HepG2 (cell line): Measurements from ENCODE around the gene RHBG. TPM values are rescaled to one million over a fixed set of nuclear protein-coding genes. Genes with fewer than 3 reads are reported as not detected.

ENCODE experiments used
- ARID2 ChIP-seq: sonication (generic); formaldehyde crosslinking; IDR thresholded peaks from 2 replicates; pipeline ENCODE4 v1.8.1; 2022; ENCODE audit warnings: mild to moderate bottlenecking, missing genetic modification reagents, borderline replicate concordance
- FOXO1 ChIP-seq: sonication (generic); formaldehyde crosslinking; IDR thresholded peaks from 2 replicates; pipeline ENCODE4 v1.4.0; 2020; ENCODE audit warnings: missing genetic modification reagents
- HIVEP1 ChIP-seq: sonication (generic); formaldehyde crosslinking; IDR thresholded peaks from 2 replicates; pipeline ENCODE4 v1.4.0; 2020; ENCODE audit warnings: mild to moderate bottlenecking, missing genetic modification reagents
- HMGA1 ChIP-seq: sonication (generic); formaldehyde crosslinking; conservative IDR thresholded peaks from 2 replicates; pipeline ENCODE4 v1.4.0; 2020; ENCODE audit warnings: missing genetic modification reagents
- MEIS1 ChIP-seq: sonication (generic); formaldehyde crosslinking; IDR thresholded peaks from 2 replicates; pipeline ENCODE4 v1.9.0; 2021; ENCODE audit warnings: mild to moderate bottlenecking, missing genetic modification reagents, moderate library complexity, borderline replicate concordance
- SKI ChIP-seq: fragments of 450-650 bp; IDR thresholded peaks from one replicate; pipeline ENCODE4 v1.6.1; 2018; ENCODE audit warnings: mild to moderate bottlenecking; ENCODE audit not compliant: partially characterized antibody
- SMC3 ChIP-seq: IDR thresholded peaks from 2 replicates; pipeline ENCODE4 v1.6.1; 2011; ENCODE audit warnings: low read length, improper control_type of control experiment
- TRIM24 ChIP-seq: sonication (generic); formaldehyde crosslinking; IDR thresholded peaks from 2 replicates; pipeline ENCODE4 v1.8.0; 2022; ENCODE audit warnings: mild to moderate bottlenecking, missing genetic modification reagents
- ZFP36L1 ChIP-seq: sonication (generic); formaldehyde crosslinking; IDR thresholded peaks from 2 replicates; pipeline ENCODE4 v1.8.0; 2022; ENCODE audit warnings: mild to moderate bottlenecking, missing genetic modification reagents, moderate library complexity
- ZFP41 ChIP-seq: sonication (generic); formaldehyde crosslinking; IDR thresholded peaks from 2 replicates; pipeline ENCODE4 v1.4.0; 2020; ENCODE audit warnings: mild to moderate bottlenecking, missing genetic modification reagents, borderline replicate concordance
- ZNF12 ChIP-seq: sonication (generic); formaldehyde crosslinking; IDR thresholded peaks from 2 replicates; pipeline ENCODE4 v1.5.0; 2020; ENCODE audit warnings: missing genetic modification reagents
- ZNF235 ChIP-seq: sonication (generic); formaldehyde crosslinking; IDR thresholded peaks from 2 replicates; pipeline ENCODE4 v1.8.1; 2023; ENCODE audit warnings: mild to moderate bottlenecking, missing genetic modification reagents, borderline replicate concordance
- ZNF44 ChIP-seq: sonication (generic); formaldehyde crosslinking; IDR thresholded peaks from 2 replicates; pipeline ENCODE4 v1.5.1; 2020; ENCODE audit warnings: mild to moderate bottlenecking, missing genetic modification reagents
- ZNF451 ChIP-seq: sonication (generic); formaldehyde crosslinking; IDR thresholded peaks from 2 replicates; pipeline ENCODE4 v1.5.0; 2020; ENCODE audit warnings: mild to moderate bottlenecking, missing genetic modification reagents
- ZNF503 ChIP-seq: sonication (generic); formaldehyde crosslinking; IDR thresholded peaks from 2 replicates; pipeline ENCODE4 v1.4.0; 2020; ENCODE audit warnings: missing genetic modification reagents
- ZNF512B ChIP-seq: sonication (generic); formaldehyde crosslinking; IDR thresholded peaks from 2 replicates; pipeline ENCODE4 v1.5.1; 2020; ENCODE audit warnings: missing genetic modification reagents, mild to moderate bottlenecking, borderline replicate concordance
- ZNF589 ChIP-seq: sonication (generic); formaldehyde crosslinking; conservative IDR thresholded peaks from 2 replicates; pipeline ENCODE4 v1.8.0; 2022; ENCODE audit warnings: mild to moderate bottlenecking, moderate library complexity, missing genetic modification reagents
- ZNF691 ChIP-seq: sonication (generic); formaldehyde crosslinking; IDR thresholded peaks from 2 replicates; pipeline ENCODE4 v1.4.0; 2020; ENCODE audit warnings: missing genetic modification reagents, low read depth, mild to moderate bottlenecking, borderline replicate concordance
- ZNF746 ChIP-seq: sonication (generic); formaldehyde crosslinking; IDR thresholded peaks from 2 replicates; pipeline ENCODE4 v1.8.0; 2022; ENCODE audit warnings: mild to moderate bottlenecking, missing genetic modification reagents
- ZNF781 ChIP-seq: sonication (generic); formaldehyde crosslinking; IDR thresholded peaks from 2 replicates; pipeline ENCODE4 v1.5.1; 2020; ENCODE audit warnings: borderline replicate concordance, mild to moderate bottlenecking, missing genetic modification reagents; ENCODE audit errors: not compliant biosample characterization
- ZNF839 ChIP-seq: sonication (generic); formaldehyde crosslinking; IDR thresholded peaks from 2 replicates; pipeline ENCODE4 v1.4.0; 2020; ENCODE audit warnings: missing genetic modification reagents, mild to moderate bottlenecking, borderline replicate concordance
- polyA plus RNA-seq, 8 experiments: library from polyadenylated mRNA; depleted of rRNA in 3 of 8; stranded (reverse) in 7 of 8; unstranded in 1 of 8; fragments of >200 nt; fragmentation: Illumina TruSeq in 4 of 8; extraction: Trizol in 4 of 8; gene quantifications; 2 replicates each; pipeline versions ENCODE4 v1.2.1 to v1.2.3, GENCODE V29; 2011 to 2016; ENCODE audit warnings: low read depth in 4 of 8, missing spikeins in 1 of 8, mixed read lengths in 1 of 8; ENCODE audit not compliant: insufficient read depth in 1 of 8
- total RNA-seq, 5 experiments: library from RNA; depleted of rRNA; stranded (reverse); fragments of >200 nt; fragmentation: Illumina TruSeq; extraction: Trizol; gene quantifications; 2 replicates each; pipeline ENCODE4 v1.2.3, GENCODE V29; 2016; ENCODE audit warnings: low read depth in 1 of 5
- TF ChIP-seq, protein P1 (sequence below): sonication (generic); formaldehyde crosslinking; IDR thresholded peaks from 2 replicates; pipeline ENCODE4 v1.4.0; 2020; ENCODE audit warnings: missing genetic modification reagents

Gene RHBG
- total and polyA plus RNA-seq, 2 of the 13 experiments (the other 11 are each of a cell fraction or from before 2014, with no cell fraction given) = 61.8 to 73.5 TPM

DNA sequence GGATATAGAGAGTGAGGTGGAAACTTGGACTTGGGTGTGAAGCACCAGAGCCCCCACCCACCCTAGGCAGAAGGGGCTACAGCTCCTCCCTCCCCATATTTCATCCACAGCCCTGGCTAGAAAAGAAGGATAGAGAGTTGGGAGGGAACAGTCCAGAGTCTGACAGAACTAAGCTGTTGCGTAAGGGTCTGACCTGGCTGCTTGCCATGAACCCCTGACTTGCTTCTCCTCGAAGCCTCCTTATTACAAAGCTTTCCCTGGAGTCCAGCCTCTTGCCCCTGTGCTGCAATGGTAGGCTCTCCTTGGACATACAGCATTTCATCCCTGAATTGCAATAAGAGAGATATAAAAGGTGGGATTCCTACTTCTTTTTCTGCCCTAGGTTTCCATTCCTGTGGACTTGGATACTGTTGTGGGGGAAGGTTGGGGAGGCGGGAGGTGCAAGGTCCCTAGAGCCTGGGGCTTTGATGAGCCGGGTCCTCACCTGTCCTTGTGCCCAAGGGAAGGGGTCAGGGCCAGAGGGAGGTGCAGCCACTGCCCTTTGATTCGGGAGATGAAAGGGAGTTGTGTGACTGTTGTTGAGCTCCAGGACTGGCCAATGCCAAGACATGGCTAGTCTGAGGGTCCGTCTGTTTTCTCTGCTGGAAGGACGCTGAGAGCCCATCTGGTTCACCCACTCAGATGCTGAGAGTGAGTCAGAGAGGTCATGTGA lies 2.7 kb downstream of the RHBG start (continued):
- TF ChIP-seq, protein P1, sequence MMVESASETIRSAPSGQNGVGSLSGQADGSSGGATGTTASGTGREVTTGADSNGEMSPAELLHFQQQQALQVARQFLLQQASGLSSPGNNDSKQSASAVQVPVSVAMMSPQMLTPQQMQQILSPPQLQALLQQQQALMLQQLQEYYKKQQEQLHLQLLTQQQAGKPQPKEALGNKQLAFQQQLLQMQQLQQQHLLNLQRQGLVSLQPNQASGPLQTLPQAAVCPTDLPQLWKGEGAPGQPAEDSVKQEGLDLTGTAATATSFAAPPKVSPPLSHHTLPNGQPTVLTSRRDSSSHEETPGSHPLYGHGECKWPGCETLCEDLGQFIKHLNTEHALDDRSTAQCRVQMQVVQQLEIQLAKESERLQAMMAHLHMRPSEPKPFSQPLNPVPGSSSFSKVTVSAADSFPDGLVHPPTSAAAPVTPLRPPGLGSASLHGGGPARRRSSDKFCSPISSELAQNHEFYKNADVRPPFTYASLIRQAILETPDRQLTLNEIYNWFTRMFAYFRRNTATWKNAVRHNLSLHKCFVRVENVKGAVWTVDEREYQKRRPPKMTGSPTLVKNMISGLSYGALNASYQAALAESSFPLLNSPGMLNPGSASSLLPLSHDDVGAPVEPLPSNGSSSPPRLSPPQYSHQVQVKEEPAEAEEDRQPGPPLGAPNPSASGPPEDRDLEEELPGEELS (CRISPR knock-in tag) = peak; percentile 95
- TF ChIP-seq ZNF44 = no peak
- no peak for TF ChIP-seq ZNF12 (CRISPR knock-in tag)
- TF ChIP-seq ARID2 (CRISPR knock-in tag) = no peak
- peak; percentile 57; the same call in 1 of the 2 replicates for TF ChIP-seq HIVEP1 (CRISPR knock-in tag)
- TF ChIP-seq ZNF503 = peak; percentile 97
- no peak for TF ChIP-seq ZFP36L1 (CRISPR knock-in tag)
- TF ChIP-seq TRIM24 = peak; percentile 80
- peak; percentile 88; the same call in 1 of the 2 replicates for TF ChIP-seq ZNF451 (CRISPR knock-in tag)
- TF ChIP-seq SMC3 = no peak; the same call in 1 of the 2 replicates
- TF ChIP-seq HMGA1 (CRISPR knock-in tag) = no peak
- peak; percentile 98 for TF ChIP-seq FOXO1 (CRISPR knock-in tag)
- TF ChIP-seq SKI = peak; percentile 93
- TF ChIP-seq ZNF235 (CRISPR knock-in tag) = peak; percentile 78; the same call in 1 of the 2 replicates
- TF ChIP-seq ZNF839 (CRISPR knock-in tag) = no peak
- peak; percentile 98 for TF ChIP-seq ZNF746 (CRISPR knock-in tag)
- TF ChIP-seq ZFP41 (CRISPR knock-in tag) = no peak
- TF ChIP-seq ZNF691 = no peak
- 0 out of 2 replicates have a peak, but pooled peaks have one; percentile 23 for TF ChIP-seq ZNF512B
- TF ChIP-seq MEIS1 (CRISPR knock-in tag) = peak; percentile 94; the same call in 1 of the 2 replicates
- peak; percentile 19 for TF ChIP-seq ZNF781 (CRISPR knock-in tag)
- TF ChIP-seq ZNF589 (CRISPR knock-in tag) = 0 out of 2 replicates have a peak, but pooled peaks have one; percentile 34
